Transverse colon (tissue), 4 donors: Measurements from ENCODE around the gene RANBP3L.

Source experiments
- POLR2AphosphoS5 ChIP-seq, 3 donors: sonication (generic); formaldehyde crosslinking; IDR thresholded peaks; one replicate each; pipeline ENCODE4 v1.6.1; 2016; ENCODE audit warnings: antibody characterized with exemption in 3 of 3
- TF ChIP-seq, protein P1 (sequence below), 5 experiments: fragments of 200-600 bp in 3 of 5; fragments of 450-650 bp in 2 of 5; sonication (generic) in 3 of 5; IDR thresholded peaks; 1 replicate in 2 of 5; 2 replicates in 3 of 5; pipeline ENCODE4 v1.5.1; 2016 to 2017; ENCODE audit warnings: antibody characterized with exemption in 5 of 5, inconsistent platforms in 3 of 5, mild to moderate bottlenecking in 2 of 5, moderate library complexity in 1 of 5

DNA sequence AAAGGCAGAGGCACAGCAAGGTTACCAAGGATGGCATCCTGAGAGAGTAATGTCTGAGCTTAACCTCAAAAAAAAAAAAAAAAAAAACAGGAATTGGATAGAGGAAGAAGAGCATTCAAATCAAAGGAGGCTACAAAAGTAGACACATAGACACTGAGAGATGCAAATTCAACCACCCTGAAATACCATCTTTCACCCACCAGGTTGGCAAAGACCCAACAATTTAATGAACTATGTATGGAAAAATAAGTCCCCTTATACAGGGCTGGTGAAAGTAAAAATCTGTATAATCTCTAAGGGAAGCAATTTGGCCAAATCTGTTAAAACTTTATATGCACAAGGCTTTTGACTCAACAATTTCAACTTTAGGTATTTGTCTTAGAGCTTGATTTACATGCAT lies 64.9 kb downstream of the RANBP3L start:
- TF ChIP-seq, protein P1, sequence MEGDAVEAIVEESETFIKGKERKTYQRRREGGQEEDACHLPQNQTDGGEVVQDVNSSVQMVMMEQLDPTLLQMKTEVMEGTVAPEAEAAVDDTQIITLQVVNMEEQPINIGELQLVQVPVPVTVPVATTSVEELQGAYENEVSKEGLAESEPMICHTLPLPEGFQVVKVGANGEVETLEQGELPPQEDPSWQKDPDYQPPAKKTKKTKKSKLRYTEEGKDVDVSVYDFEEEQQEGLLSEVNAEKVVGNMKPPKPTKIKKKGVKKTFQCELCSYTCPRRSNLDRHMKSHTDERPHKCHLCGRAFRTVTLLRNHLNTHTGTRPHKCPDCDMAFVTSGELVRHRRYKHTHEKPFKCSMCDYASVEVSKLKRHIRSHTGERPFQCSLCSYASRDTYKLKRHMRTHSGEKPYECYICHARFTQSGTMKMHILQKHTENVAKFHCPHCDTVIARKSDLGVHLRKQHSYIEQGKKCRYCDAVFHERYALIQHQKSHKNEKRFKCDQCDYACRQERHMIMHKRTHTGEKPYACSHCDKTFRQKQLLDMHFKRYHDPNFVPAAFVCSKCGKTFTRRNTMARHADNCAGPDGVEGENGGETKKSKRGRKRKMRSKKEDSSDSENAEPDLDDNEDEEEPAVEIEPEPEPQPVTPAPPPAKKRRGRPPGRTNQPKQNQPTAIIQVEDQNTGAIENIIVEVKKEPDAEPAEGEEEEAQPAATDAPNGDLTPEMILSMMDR (IDR thresholded peaks at IDR 0.05), result no peak
- TF ChIP-seq POLR2AphosphoS5 (IDR thresholded peaks at IDR 0.05), result no peak
